ACHN (cell line): ENCODE measurements around the gene FHIT.
A peak's percentile ranks its signal among the peaks of the same experiment; 100 is the strongest.
"Not testable (repeated sequence)": the region's sequence is repeated elsewhere in the genome, so short reads cannot be mapped to it uniquely, and the experiment has no call there.

Experiments
- DNase-seq: peaks from one replicate; pipeline ENCODE4 v3.0.0-alpha.2; 2015
- in situ Hi-C: cut with HindIII; loops from 2 replicates; pipeline ENCODE4 v1.10.0; 2017; ENCODE audit warnings: low sequenced_read_pairs, low pct_ligation_motif_present, low pct_unique_long_range_greater_than_20kb

The FHIT gene

GRCh38 chr3:59818033-59818918, 1433.0 kb downstream of the FHIT start:
- peak; percentile 91 for DNase-seq
- in situ Hi-C loops: no loop called here

- DNase-seq: peak; percentile 2
- in situ Hi-C loops: no loop called here
Observed at GRCh38 chr3:59817511-59817910, 1433.7 kb downstream of the FHIT start.

- in situ Hi-C loops: no loop called here
- no peak for DNase-seq
Observed at GRCh38 chr3:59816312-59816711, 1434.9 kb downstream of the FHIT start.

GRCh38 chr3:59813148-59813538, 1438.1 kb downstream of the FHIT start:
- in situ Hi-C loops: no loop called here
- no peak for DNase-seq

GRCh38 chr3:59812237-59813147, 1438.8 kb downstream of the FHIT start:
- no peak for DNase-seq
- in situ Hi-C loops: no loop called here

GRCh38 chr3:59811160-59811559, 1440.1 kb downstream of the FHIT start:
- in situ Hi-C loops: no loop called here
- DNase-seq: no peak

- in situ Hi-C loops: no loop called here
- no peak for DNase-seq
Observed at GRCh38 chr3:59810606-59811005, 1440.6 kb downstream of the FHIT start.

GRCh38 chr3:59809710-59810444, 1441.4 kb downstream of the FHIT start:
- DNase-seq: peak; percentile 28
- in situ Hi-C loops: no loop called here

- in situ Hi-C loops: no loop called here
- DNase-seq: no peak
Observed at GRCh38 chr3:59809016-59809415, 1442.2 kb downstream of the FHIT start.

- DNase-seq: no peak
- in situ Hi-C loops: no loop called here
Observed at GRCh38 chr3:59808446-59808845, 1442.8 kb downstream of the FHIT start.

- in situ Hi-C loops: no loop called here
- DNase-seq: no peak
Observed at GRCh38 chr3:59803268-59803667, 1448.0 kb downstream of the FHIT start.

- DNase-seq, in situ Hi-C loops: not testable (repeated sequence)
Observed at GRCh38 chr3:59802453-59802852, 1448.8 kb downstream of the FHIT start.

- in situ Hi-C loops: no loop called here
- no peak for DNase-seq
Observed at GRCh38 chr3:59802045-59802444, 1449.2 kb downstream of the FHIT start.

- DNase-seq: no peak
- in situ Hi-C loops: no loop called here
Observed at GRCh38 chr3:59800481-59800880, 1450.8 kb downstream of the FHIT start.

- in situ Hi-C loops: no loop called here
- DNase-seq: no peak
Observed at GRCh38 chr3:59798372-59799086, 1452.7 kb downstream of the FHIT start.

GRCh38 chr3:59797533-59797932, 1453.7 kb downstream of the FHIT start:
- DNase-seq: no peak
- in situ Hi-C loops: no loop called here

GRCh38 chr3:59796456-59796855, 1454.8 kb downstream of the FHIT start:
- in situ Hi-C loops: no loop called here
- no peak for DNase-seq

- DNase-seq: no peak
- in situ Hi-C loops: no loop called here
Observed at GRCh38 chr3:59795756-59796155, 1455.5 kb downstream of the FHIT start.
